Common myeloid progenitor, CD34-positive (primary cell): Measurements from ENCODE around the gene DHX8.
A peak's percentile ranks its signal among the peaks of the same experiment; 100 is the strongest.
"Not testable (repeated sequence)": the region's sequence is repeated elsewhere in the genome, so short reads cannot be mapped to it uniquely, and the experiment has no call there.

ENCODE experiments used
- CTCF ChIA-PET: fragments of 350-600 bp; sonication (Branson Sonifier 250); formaldehyde crosslinking; loops from one replicate; lab custom pipeline; 2021; ENCODE audit warnings: antibody characterized with exemption; lab: Charles Lee
- POLR2A ChIA-PET: fragments of 350-600 bp; sonication (Branson Sonifier 250); formaldehyde crosslinking; loops from one replicate; lab custom pipeline; 2021; ENCODE audit warnings: antibody characterized with exemption; lab: Charles Lee
- DNase-seq, 3 donors: peaks; one replicate each; pipeline versions ENCODE4 v3.0.0 to v3.0.0-alpha.2; 2013
- H3K27ac ChIP-seq, 2 experiments: 1 replicate in 1 of 2; 2 replicates in 1 of 2; pipeline ENCODE4 v1.7.0; 2013; ENCODE audit warnings: inconsistent platforms in 2 of 2, low read length in 2 of 2, mild to moderate bottlenecking in 2 of 2, low read depth in 1 of 2, moderate library complexity in 1 of 2; ENCODE audit not compliant: severe bottlenecking in 2 of 2, insufficient read depth in 1 of 2, poor library complexity in 1 of 2
- H3K27me3 ChIP-seq, 5 experiments: replicated peaks in 2 of 5; 1 replicate in 3 of 5; 2 replicates in 2 of 5; pipeline versions ENCODE4 v1.6.1 to v1.7.0; 2013; ENCODE audit warnings: low read length in 4 of 5, mild to moderate bottlenecking in 2 of 5, moderate library complexity in 2 of 5, inconsistent platforms in 1 of 5; ENCODE audit not compliant: insufficient read depth in 5 of 5, control insufficient read depth in 4 of 5
- H3K36me3 ChIP-seq, 4 experiments: 1 replicate in 2 of 4; 2 replicates in 2 of 4; pipeline versions ENCODE4 v1.6.1 to v1.7.0; 2013; ENCODE audit warnings: low read length in 3 of 4, control low read depth in 1 of 4, mild to moderate bottlenecking in 1 of 4; ENCODE audit not compliant: control insufficient read depth in 4 of 4, insufficient read depth in 4 of 4
- H3K4me1 ChIP-seq, 4 experiments: 1 replicate in 3 of 4; 2 replicates in 1 of 4; pipeline versions ENCODE4 v1.6.1 to v1.7.1; 2013; ENCODE audit warnings: low read length in 3 of 4, mild to moderate bottlenecking in 3 of 4, control low read depth in 1 of 4, inconsistent platforms in 1 of 4, moderate library complexity in 1 of 4; ENCODE audit not compliant: control insufficient read depth in 4 of 4, insufficient read depth in 4 of 4; ENCODE audit errors: control extremely low read depth in 1 of 4
- H3K4me3 ChIP-seq, 7 experiments: 1 replicate in 4 of 7; 2 replicates in 3 of 7; pipeline versions ENCODE4 v1.5.1 to v1.7.0; 2013; ENCODE audit warnings: mild to moderate bottlenecking in 7 of 7, low read length in 6 of 7, moderate library complexity in 6 of 7, inconsistent platforms in 2 of 7, low read depth in 2 of 7, control low read depth in 1 of 7; ENCODE audit not compliant: insufficient read depth in 4 of 7, control insufficient read depth in 1 of 7; ENCODE audit errors: extremely low read depth in 1 of 7
- H3K9me3 ChIP-seq, 5 experiments: 1 replicate in 4 of 5; 2 replicates in 1 of 5; pipeline versions ENCODE4 v1.6.1 to v1.7.1; 2013; ENCODE audit warnings: low read length in 4 of 5, mild to moderate bottlenecking in 2 of 5, inconsistent platforms in 1 of 5, low read depth in 1 of 5, moderate library complexity in 1 of 5; ENCODE audit not compliant: control insufficient read depth in 4 of 5, insufficient read depth in 2 of 5; ENCODE audit errors: control extremely low read depth in 1 of 5
- WGBS: methylation state at CpG from one replicate; pipeline ENCODE4 v1.1.5; 2013; ENCODE audit not compliant: insufficient coverage; 5-methylcytosine and 5-hydroxymethylcytosine counted together

The DHX8 gene

GRCh38 chr17:43479948-43480347 lies 3.8 kb upstream of the DHX8 start:
- H3K27ac ChIP-seq, result no peak overlapping the region
- H3K27me3 ChIP-seq, result no peaks in the 10 kb centered on the region
- H3K36me3 ChIP-seq, result no peaks in the 10 kb centered on the region
- H3K4me1 ChIP-seq, result peaks cover 3 to 14% (median 7%) of the 10 kb centered on the region in 4 experiments
- no peak overlapping the region for H3K4me3 ChIP-seq
- no peak for DNase-seq
- 100% methylated on average over 3 of the region's 3 CpGs for WGBS
- ChIA-PET POLR2A (no interaction called here), CTCF (interaction anchor here (1.7 kb wide), 1 partner anchor 86 kb away, joined by 10 read pairs; no protein-coding TSS in a partner anchor)
- H3K9me3 ChIP-seq, result no peaks in the 10 kb centered on the region

- no peak for DNase-seq
- Histone ChIP-seq H3K4me3 (no peak overlapping the region), H3K27ac (no peak overlapping the region), H3K9me3 (no peaks in the 10 kb centered on the region), H3K4me1 (peaks cover 8 to 24% (median 11%) of the 10 kb centered on the region in 4 experiments), H3K36me3 (no peaks in the 10 kb centered on the region), H3K27me3 (no peaks in the 10 kb centered on the region)
- ChIA-PET POLR2A (interaction anchor here (0.9 to 2.3 kb wide), 5 partner anchors 83 to 148 kb away, joined by 4 to 26 read pairs (median 6); partner anchors contain the start of gene ARL4D), CTCF (interaction anchor here (0.7 to 5.1 kb wide), 15 partner anchors 12 to 149 kb away, joined by 3 to 80 read pairs (median 4); partner anchors contain the start of gene ARL4D)
- 98% methylated on average over 6 of the region's 11 CpGs for WGBS
These were observed 1.4 kb upstream of the DHX8 start for GRCh38 chr17:43482103-43483012.

GRCh38 chr17:43490621-43491020 lies 6.8 kb downstream of the DHX8 start:
- peaks cover 14 to 56% (median 34%) of the 10 kb centered on the region in 4 experiments for H3K36me3 ChIP-seq
- H3K27me3 ChIP-seq, result no peaks in the 10 kb centered on the region
- no peak overlapping the region for H3K4me3 ChIP-seq
- WGBS, result 100% methylated on average over 2 of the region's 5 CpGs
- no peak for DNase-seq
- H3K9me3 ChIP-seq, result no peaks in the 10 kb centered on the region
- POLR2A ChIA-PET, result interaction anchor here (1.1 kb wide), 1 partner anchor 130 kb away, joined by 3 read pairs; no protein-coding TSS in a partner anchor
- H3K4me1 ChIP-seq, result peaks cover 0 to 4% (median 0%) of the 10 kb centered on the region in 4 experiments
- CTCF ChIA-PET, result no interaction called here
- no peak overlapping the region for H3K27ac ChIP-seq

GRCh38 chr17:43509440-43509839 lies 25.7 kb downstream of the DHX8 start:
- H3K36me3 ChIP-seq, result peaks cover 28 to 77% (median 49%) of the 10 kb centered on the region in 4 experiments
- H3K27me3 ChIP-seq, H3K9me3 ChIP-seq, H3K4me1 ChIP-seq, CTCF ChIA-PET, H3K4me3 ChIP-seq, DNase-seq, H3K27ac ChIP-seq: not testable (repeated sequence)
- POLR2A ChIA-PET, result interaction anchor here (0.7 kb wide), 1 partner anchor 1269 kb away, joined by 4 read pairs; no protein-coding TSS in a partner anchor
- 100% methylated on average over 3 of the region's 7 CpGs for WGBS

- H3K4me3 ChIP-seq, H3K27ac ChIP-seq, H3K27me3 ChIP-seq, H3K9me3 ChIP-seq, POLR2A ChIA-PET, DNase-seq, CTCF ChIA-PET, H3K4me1 ChIP-seq: not testable (repeated sequence)
- WGBS, result 100% methylated on average over 2 of the region's 3 CpGs
- peaks cover 23 to 73% (median 41%) of the 10 kb centered on the region in 4 experiments for H3K36me3 ChIP-seq
These were observed 27.4 kb downstream of the DHX8 start for GRCh38 chr17:43511199-43511598.

- POLR2A ChIA-PET, result no interaction called here
- peaks cover 0 to 19% (median 5%) of the 10 kb centered on the region in 4 experiments for H3K4me1 ChIP-seq
- H3K4me3 ChIP-seq, result no peak overlapping the region
- H3K27me3 ChIP-seq, result no peaks in the 10 kb centered on the region
- WGBS, result 100% methylated on average over 1 of the region's 1 CpG
- H3K36me3 ChIP-seq, result peaks cover 19 to 71% (median 41%) of the 10 kb centered on the region in 4 experiments
- H3K27ac ChIP-seq, result no peak overlapping the region
- CTCF ChIA-PET, result interaction anchor here (0.7 to 1.5 kb wide), 3 partner anchors 9 to 20 kb away, joined by 3 to 4 read pairs (median 4); no protein-coding TSS in a partner anchor
- DNase-seq, result peak in 2 of 3 donors; percentile 32 to 34
- no peaks in the 10 kb centered on the region for H3K9me3 ChIP-seq
These were observed 31.9 kb downstream of the DHX8 start for GRCh38 chr17:43515656-43516055.

GRCh38 chr17:43517161-43517560 lies 33.4 kb downstream of the DHX8 start:
- CTCF ChIA-PET, result no interaction called here
- H3K36me3 ChIP-seq, result peaks cover 25 to 78% (median 51%) of the 10 kb centered on the region in 4 experiments
- H3K27me3 ChIP-seq, result no peaks in the 10 kb centered on the region
- no peak overlapping the region for H3K27ac ChIP-seq
- POLR2A ChIA-PET, result no interaction called here
- H3K4me1 ChIP-seq, result peaks cover 0 to 19% (median 5%) of the 10 kb centered on the region in 4 experiments
- H3K9me3 ChIP-seq, result no peaks in the 10 kb centered on the region
- no peak overlapping the region for H3K4me3 ChIP-seq
- no peak for DNase-seq
- WGBS, result 41% methylated on average over 4 of the region's 6 CpGs
